Neural crest cell (in vitro differentiated cells): Measurements from ENCODE around the gene C1QB. TPM values are rescaled to one million over a fixed set of nuclear protein-coding genes. Genes with fewer than 3 reads are reported as not detected.

Experiments used
- DNase-seq: peaks from one replicate; pipeline ENCODE4 v3.0.0; 2021; ENCODE audit warnings: low read depth, mixed read lengths, low spot score
- H3K27ac Mint-ChIP-seq: one replicate; pipeline ENCODE4 v1.8.0; 2021; ENCODE audit warnings: mild to moderate bottlenecking, mixed read lengths; ENCODE audit not compliant: unreplicated experiment
- H3K27me3 Mint-ChIP-seq: 2 replicates; pipeline ENCODE4 v1.8.0; 2021; ENCODE audit warnings: low read depth, mild to moderate bottlenecking, mixed read lengths
- H3K36me3 Mint-ChIP-seq: 2 replicates; pipeline ENCODE4 v1.8.0; 2021; ENCODE audit warnings: low read depth, mild to moderate bottlenecking, mixed read lengths
- H3K4me1 Mint-ChIP-seq: 2 replicates; pipeline ENCODE4 v1.8.0; 2021; ENCODE audit warnings: mixed read lengths
- H3K4me3 Mint-ChIP-seq: one replicate; pipeline ENCODE4 v1.8.0; 2021; ENCODE audit warnings: mild to moderate bottlenecking, mixed read lengths
- H3K9me3 Mint-ChIP-seq: 2 replicates; pipeline ENCODE4 v1.8.0; 2021; ENCODE audit warnings: mixed read lengths
- CTCF ChIP-seq: fragments of 200-600 bp; sonication (generic); conservative IDR thresholded peaks from 2 replicates; pipeline ENCODE4 v1.5.0; 2021; ENCODE audit warnings: antibody characterized with exemption, mild to moderate bottlenecking
- total RNA-seq: library from RNA; stranded (reverse); gene quantifications from 2 replicates; pipeline ENCODE4 v1.2.1, GENCODE V29; 2021

C1QB gene
- total RNA-seq, 1 donor from 2014 or later = not detected

GRCh38 chr1:22680726-22681125 is 27.7 kb downstream of the C1QB start:
- Mint-ChIP-seq H3K27ac (no peak overlapping the region), H3K4me3 (no peak overlapping the region), H3K9me3 (no peaks in the 10 kb centered on the region), H3K27me3 (peaks cover 2% of the 10 kb centered on the region), H3K4me1 (peaks cover 27% of the 10 kb centered on the region), H3K36me3 (no peaks in the 10 kb centered on the region)
- no peak for DNase-seq
- TF ChIP-seq CTCF = no peak

- Mint-ChIP-seq H3K9me3 (no peaks in the 10 kb centered on the region), H3K4me3 (no peak overlapping the region), H3K27ac (no peak overlapping the region), H3K36me3 (no peaks in the 10 kb centered on the region), H3K4me1 (peaks cover 27% of the 10 kb centered on the region), H3K27me3 (peaks cover 3% of the 10 kb centered on the region)
- no peak for DNase-seq
- no peak for TF ChIP-seq CTCF
Measured at GRCh38 chr1:22681556-22682276, 28.7 kb downstream of the C1QB start.

GRCh38 chr1:22683547-22683946 is 30.5 kb downstream of the C1QB start:
- Mint-ChIP-seq H3K27ac (peak overlapping the region; percentile 15), H3K27me3 (peaks cover 5% of the 10 kb centered on the region)
- no peak for DNase-seq

GRCh38 chr1:22685591-22686059 is 32.6 kb downstream of the C1QB start:
- no peak for DNase-seq
- no peak for TF ChIP-seq CTCF
- Mint-ChIP-seq H3K27me3 (peaks cover 5% of the 10 kb centered on the region), H3K4me3 (no peak overlapping the region), H3K9me3 (no peaks in the 10 kb centered on the region), H3K27ac (peak overlapping the region; percentile 37), H3K4me1 (peaks cover 44% of the 10 kb centered on the region), H3K36me3 (no peaks in the 10 kb centered on the region)

More at GRCh38 chr1:22683547-22683946, 30.5 kb downstream of the C1QB start:
- no peak overlapping the region for H3K4me3 Mint-ChIP-seq
- no peak for TF ChIP-seq CTCF
- H3K4me1 Mint-ChIP-seq = peaks cover 30% of the 10 kb centered on the region
- H3K9me3 Mint-ChIP-seq = no peaks in the 10 kb centered on the region
- no peaks in the 10 kb centered on the region for H3K36me3 Mint-ChIP-seq

GRCh38 chr1:22687191-22687590 is 34.2 kb downstream of the C1QB start:
- DNase-seq = no peak
- TF ChIP-seq CTCF = no peak
- no peak overlapping the region for H3K27ac Mint-ChIP-seq
- no peaks in the 10 kb centered on the region for H3K36me3 Mint-ChIP-seq
- H3K27me3 Mint-ChIP-seq = peaks cover 5% of the 10 kb centered on the region
- H3K4me3 Mint-ChIP-seq = no peak overlapping the region
- H3K9me3 Mint-ChIP-seq = no peaks in the 10 kb centered on the region
- peaks cover 48% of the 10 kb centered on the region for H3K4me1 Mint-ChIP-seq
